SJSA1 (cell line): ENCODE data around the gene MAPK14. TPM values are rescaled to one million over a fixed set of nuclear protein-coding genes. Genes with fewer than 3 reads are reported as not detected.

ENCODE experiments used
- DNase-seq, 2 experiments: peaks; one replicate each; pipeline ENCODE4 v3.0.0-alpha.2; 2015 to 2020; ENCODE audit warnings: low spot score in 2 of 2, low read depth in 1 of 2
- H3K27ac ChIP-seq: fragments of 250-450 bp; sonication (Bioruptor Pico); 2 replicates; pipeline ENCODE4 v1.5.1; 2020; ENCODE audit warnings: mild to moderate bottlenecking, moderate library complexity
- H3K27me3 ChIP-seq: fragments of 250-450 bp; sonication (Bioruptor Pico); replicated peaks from 2 replicates; pipeline ENCODE4 v1.5.1; 2020; ENCODE audit warnings: mild to moderate bottlenecking, moderate library complexity
- H3K36me3 ChIP-seq: fragments of 250-450 bp; sonication (Bioruptor Pico); 2 replicates; pipeline ENCODE4 v1.5.1; 2020; ENCODE audit warnings: mild to moderate bottlenecking
- H3K4me1 ChIP-seq: fragments of 250-450 bp; sonication (Bioruptor Pico); replicated peaks from 2 replicates; pipeline ENCODE4 v1.6.1; 2021; ENCODE audit warnings: mild to moderate bottlenecking
- H3K4me3 ChIP-seq: fragments of 250-450 bp; sonication (Bioruptor Pico); 2 replicates; pipeline ENCODE4 v1.5.1; 2020; ENCODE audit warnings: mild to moderate bottlenecking
- H3K9me3 ChIP-seq: fragments of 250-450 bp; sonication (Bioruptor Pico); replicated peaks from 2 replicates; pipeline ENCODE4 v1.5.1; 2020; ENCODE audit warnings: mild to moderate bottlenecking
- total RNA-seq: library from RNA; depleted of rRNA; stranded (reverse); fragments of >200 nt; shearing (Covaris generic); gene quantifications from 2 replicates; pipeline ENCODE4 v1.2.3, GENCODE V29; 2014

The MAPK14 gene
- total RNA-seq, 1 experiment from 2014 or later, result 60.9 TPM

DNA sequence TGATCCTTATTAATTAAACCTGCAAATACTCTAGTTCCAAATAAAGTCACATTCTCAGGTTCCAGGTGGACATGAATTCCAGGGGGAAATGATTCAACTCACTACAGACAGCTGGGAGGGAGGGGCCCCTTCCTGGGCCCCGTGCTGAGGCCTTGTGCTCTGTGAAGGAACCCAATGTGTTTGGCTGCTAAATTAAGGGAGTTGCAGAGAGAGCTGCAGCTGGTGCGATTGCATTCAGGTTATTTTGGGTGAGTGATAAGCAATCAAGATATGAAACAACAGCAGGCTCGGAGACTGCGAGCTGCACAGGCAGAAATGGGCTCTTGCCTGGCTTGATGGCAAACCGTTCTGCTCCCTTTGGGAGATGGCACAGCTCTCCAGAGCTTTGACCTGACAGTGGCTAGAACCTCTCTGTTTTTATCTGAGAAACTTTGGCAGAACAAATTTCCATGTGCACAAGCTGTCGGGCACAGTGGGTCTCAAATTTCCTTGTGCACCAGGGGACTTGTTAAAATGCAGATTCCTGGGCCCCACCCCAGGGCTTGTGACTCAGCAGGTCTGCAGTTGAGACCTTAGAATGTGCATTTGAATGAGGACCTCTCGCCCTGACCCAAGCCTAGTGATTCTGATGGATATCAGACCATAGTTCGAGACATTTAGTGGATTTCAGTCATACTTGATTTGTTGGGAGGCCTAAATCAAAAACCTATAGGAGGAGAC is 112.5 kb downstream of the MAPK14 start:
- H3K36me3 ChIP-seq, result no peaks in the 10 kb centered on the region
- no peak for DNase-seq
- no peaks in the 10 kb centered on the region for H3K27me3 ChIP-seq
- H3K4me1 ChIP-seq, result no peaks in the 10 kb centered on the region
- H3K9me3 ChIP-seq, result no peaks in the 10 kb centered on the region
- no peak overlapping the region for H3K27ac ChIP-seq
- no peak overlapping the region for H3K4me3 ChIP-seq

DNA sequence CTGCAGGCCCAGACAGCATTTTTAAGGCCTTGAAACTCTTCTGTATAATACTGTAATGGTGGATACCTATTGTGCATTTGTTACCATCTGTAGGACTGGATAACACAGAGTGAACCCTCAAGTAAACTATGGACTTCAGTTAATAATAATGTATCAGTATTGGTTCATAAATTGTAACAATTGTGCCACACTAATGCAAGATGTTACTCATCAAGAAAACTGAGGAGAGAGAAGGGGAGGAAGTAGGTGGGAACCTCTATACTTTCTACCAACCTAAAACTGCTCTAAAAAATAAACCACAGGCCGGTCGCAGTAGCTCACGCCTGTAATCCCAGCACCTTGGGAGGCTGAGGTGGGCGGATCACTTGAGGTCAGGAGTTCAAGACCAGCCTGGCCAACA is 113.5 kb downstream of the MAPK14 start:
- Histone ChIP-seq H3K27me3 (no peaks in the 10 kb centered on the region), H3K27ac (no peak overlapping the region), H3K36me3 (no peaks in the 10 kb centered on the region), H3K4me3 (no peak overlapping the region), H3K4me1 (no peaks in the 10 kb centered on the region), H3K9me3 (no peaks in the 10 kb centered on the region)
- DNase-seq, result no peak

DNA sequence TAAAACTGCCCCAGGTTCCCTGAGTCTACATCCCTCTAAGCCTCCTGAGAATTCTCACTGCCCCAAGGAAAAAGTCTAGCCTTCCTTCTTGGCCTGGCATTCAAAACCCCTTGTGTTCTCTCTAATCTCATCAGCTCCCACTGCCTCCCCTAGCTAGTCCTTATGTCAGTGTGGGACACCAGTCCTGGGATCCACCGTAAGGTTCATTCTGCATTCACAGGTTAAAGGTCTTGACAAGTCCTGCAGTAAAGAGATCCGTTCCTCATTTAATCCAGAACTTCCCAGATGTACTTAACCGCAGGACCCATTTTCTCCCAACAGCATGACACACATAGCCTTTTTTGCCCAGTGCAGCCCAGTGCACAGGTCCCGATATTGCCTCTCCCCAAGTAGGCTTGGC is 114.4 kb downstream of the MAPK14 start:
- H3K36me3 ChIP-seq, result no peaks in the 10 kb centered on the region
- no peaks in the 10 kb centered on the region for H3K9me3 ChIP-seq
- H3K4me3 ChIP-seq, result no peak overlapping the region
- H3K27me3 ChIP-seq, result no peaks in the 10 kb centered on the region
- no peak overlapping the region for H3K27ac ChIP-seq
- no peaks in the 10 kb centered on the region for H3K4me1 ChIP-seq
- DNase-seq, result no peak

DNA sequence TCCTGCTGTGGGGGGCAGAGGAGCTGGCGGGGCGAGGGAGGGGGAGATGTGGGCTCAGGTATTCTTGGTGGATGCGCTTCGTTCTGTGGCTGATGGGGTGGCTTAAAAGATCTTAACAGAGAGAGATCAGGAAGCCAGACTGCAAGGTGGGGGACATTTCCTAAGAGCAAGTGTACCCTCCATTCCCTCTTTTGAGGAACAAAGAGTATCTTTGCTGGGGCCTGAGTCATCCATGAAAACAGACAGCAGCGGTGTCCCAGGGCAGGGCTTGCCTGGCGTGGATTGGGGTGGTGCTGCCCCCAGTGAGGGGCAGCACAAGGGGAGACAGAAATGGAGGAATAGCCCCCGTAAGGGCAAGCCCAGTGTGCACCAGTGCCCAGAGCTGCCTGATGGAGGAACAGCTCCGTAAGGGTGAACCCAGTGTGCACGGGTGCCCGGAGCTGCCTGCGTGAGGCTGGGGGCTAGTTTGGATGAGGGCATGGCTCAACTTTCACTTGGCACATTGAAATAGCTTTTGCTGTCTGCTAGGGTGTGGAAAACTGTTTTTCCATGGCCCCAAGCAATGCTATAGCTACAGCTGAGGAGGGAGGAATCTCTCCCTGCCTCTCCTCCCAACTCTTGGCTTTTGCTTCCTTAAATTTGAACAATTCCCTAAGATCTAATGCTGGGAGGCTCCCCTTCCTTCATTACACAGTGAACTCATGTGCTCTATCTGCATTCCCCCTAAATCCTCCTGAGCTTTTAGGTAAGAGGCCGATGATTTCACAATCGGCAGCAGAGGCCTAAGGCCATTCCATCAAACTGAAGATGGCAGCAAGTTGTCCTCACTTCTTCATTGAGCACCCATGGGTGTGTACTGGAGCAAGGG is 115.6 kb downstream of the MAPK14 start:
- no peak overlapping the region for H3K4me3 ChIP-seq
- H3K9me3 ChIP-seq, result no peaks in the 10 kb centered on the region
- DNase-seq, result no peak

DNA sequence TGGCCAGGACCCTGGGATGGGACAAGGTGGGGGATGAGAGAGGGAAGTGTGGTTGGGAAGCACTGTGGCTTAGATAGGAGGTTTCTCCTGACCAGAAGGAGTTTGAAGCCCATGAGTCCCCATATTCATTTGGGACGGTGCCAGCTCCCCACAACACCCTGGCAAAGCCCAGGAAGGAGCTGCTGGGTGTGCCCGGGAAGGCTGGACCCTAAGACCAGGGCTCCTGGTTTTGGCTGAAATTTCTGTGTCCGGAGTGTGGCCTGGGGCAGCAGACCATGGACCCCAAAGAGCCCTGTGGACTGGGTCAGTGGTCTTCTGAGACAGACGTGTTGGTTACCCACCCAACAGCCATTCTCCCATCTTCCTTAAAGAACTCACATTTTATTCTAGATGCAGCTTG is 117.9 kb downstream of the MAPK14 start:
- Histone ChIP-seq H3K4me1 (no peaks in the 10 kb centered on the region), H3K27me3 (no peaks in the 10 kb centered on the region; the same call in 1 of the 2 replicates), H3K9me3 (no peaks in the 10 kb centered on the region), H3K27ac (no peak overlapping the region), H3K36me3 (no peaks in the 10 kb centered on the region), H3K4me3 (no peak overlapping the region)
- no peak for DNase-seq

More for the DNA sequence above, 115.6 kb downstream of the MAPK14 start:
- Histone ChIP-seq H3K27ac (no peak overlapping the region), H3K27me3 (no peaks in the 10 kb centered on the region), H3K36me3 (no peaks in the 10 kb centered on the region), H3K4me1 (no peaks in the 10 kb centered on the region)

DNA sequence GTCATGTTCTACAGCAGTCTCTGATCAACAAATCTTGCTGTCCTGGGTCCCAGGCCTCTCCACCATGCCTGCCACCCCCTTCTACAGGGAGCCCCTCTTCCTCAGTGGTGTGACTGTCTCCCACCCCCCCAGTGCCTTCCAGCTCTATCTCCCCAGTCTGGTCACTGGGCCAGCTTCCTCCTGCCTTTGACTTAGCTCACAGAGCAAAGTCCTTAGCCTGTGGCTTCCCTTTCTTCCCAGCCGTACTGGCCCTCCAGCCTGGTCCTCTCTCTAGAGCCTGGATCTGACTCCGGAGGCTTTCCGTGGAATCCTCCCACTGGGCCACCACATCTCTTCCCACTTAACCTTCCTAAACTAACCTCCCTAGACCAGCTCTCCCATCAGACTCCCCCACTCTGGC is 119.7 kb downstream of the MAPK14 start:
- Histone ChIP-seq H3K36me3 (no peaks in the 10 kb centered on the region), H3K4me1 (no peaks in the 10 kb centered on the region), H3K27me3 (no peaks in the 10 kb centered on the region; the same call in 1 of the 2 replicates), H3K4me3 (no peak overlapping the region), H3K27ac (no peak overlapping the region), H3K9me3 (no peaks in the 10 kb centered on the region)
- no peak for DNase-seq

DNA sequence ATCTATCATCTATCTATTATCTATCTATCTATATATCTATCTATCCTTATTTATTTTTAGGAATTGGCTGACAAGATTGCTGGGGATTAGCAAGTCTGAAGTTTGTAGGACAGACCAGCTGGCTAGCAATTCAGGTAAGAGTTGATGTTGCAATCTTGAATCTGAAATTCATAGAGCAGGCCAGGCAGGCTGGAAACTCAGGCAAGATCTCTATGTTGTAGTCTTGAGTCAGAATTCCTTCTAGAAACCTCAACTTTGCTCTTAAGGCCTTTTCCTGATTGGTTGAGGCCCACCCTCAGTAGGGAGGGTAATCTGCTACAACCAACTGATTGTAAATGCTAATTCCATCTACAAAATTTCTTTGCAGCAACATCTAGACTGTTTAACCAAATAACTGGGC is 121.9 kb downstream of the MAPK14 start:
- Histone ChIP-seq H3K9me3 (no peaks in the 10 kb centered on the region), H3K27ac (no peak overlapping the region), H3K4me1 (no peaks in the 10 kb centered on the region), H3K4me3 (no peak overlapping the region), H3K36me3 (no peaks in the 10 kb centered on the region), H3K27me3 (no peaks in the 10 kb centered on the region; the same call in 1 of the 2 replicates)
- DNase-seq, result no peak

DNA sequence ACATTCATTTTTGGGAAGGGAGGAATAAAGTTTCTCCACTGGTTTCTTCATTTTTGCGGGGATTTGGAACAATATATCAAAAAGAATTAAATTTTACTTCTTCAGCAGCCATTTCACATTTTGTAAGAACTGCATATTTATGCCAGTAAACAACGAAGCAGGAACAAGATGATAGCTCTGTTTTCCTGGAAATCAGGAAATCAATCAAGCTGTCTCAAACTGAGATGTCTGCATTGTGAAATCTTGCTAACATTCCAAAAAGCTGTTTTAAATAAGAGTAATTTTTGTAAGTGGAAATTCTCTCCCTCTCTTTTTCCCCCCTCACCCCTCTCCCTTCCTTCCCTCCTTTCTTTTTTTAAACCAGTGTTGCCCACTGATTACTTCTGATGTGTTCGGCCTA is 122.7 kb downstream of the MAPK14 start:
- no peaks in the 10 kb centered on the region for H3K36me3 ChIP-seq
- no peaks in the 10 kb centered on the region for H3K9me3 ChIP-seq
- no peaks in the 10 kb centered on the region for H3K4me1 ChIP-seq
- H3K27ac ChIP-seq, result no peak overlapping the region
- no peak overlapping the region for H3K4me3 ChIP-seq
- no peak for DNase-seq
- no peaks in the 10 kb centered on the region; the same call in 1 of the 2 replicates for H3K27me3 ChIP-seq

DNA sequence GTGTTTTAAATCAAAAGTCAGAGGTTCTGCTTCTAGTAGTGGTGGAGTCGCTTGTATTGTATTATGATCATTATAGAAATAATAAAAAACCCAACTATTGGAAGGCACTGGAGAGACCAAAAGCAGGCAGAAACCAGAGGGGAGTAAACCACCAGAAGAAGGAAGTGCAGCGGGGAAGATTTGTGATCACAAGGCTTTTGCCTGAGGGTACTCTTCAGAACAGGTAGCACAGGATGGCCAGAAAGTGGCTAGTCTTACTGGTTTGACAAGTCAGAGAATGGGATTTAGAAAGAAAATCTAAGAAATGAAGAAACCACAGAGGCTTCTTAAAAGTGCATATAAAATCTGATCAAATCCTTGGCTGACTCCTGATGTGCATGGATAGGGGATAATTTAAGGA is 126.7 kb downstream of the MAPK14 start:
- Histone ChIP-seq H3K9me3 (no peaks in the 10 kb centered on the region), H3K27ac (no peak overlapping the region), H3K4me1 (no peaks in the 10 kb centered on the region), H3K27me3 (no peaks in the 10 kb centered on the region; the same call in 1 of the 2 replicates), H3K4me3 (no peak overlapping the region), H3K36me3 (no peaks in the 10 kb centered on the region)
- no peak for DNase-seq

DNA sequence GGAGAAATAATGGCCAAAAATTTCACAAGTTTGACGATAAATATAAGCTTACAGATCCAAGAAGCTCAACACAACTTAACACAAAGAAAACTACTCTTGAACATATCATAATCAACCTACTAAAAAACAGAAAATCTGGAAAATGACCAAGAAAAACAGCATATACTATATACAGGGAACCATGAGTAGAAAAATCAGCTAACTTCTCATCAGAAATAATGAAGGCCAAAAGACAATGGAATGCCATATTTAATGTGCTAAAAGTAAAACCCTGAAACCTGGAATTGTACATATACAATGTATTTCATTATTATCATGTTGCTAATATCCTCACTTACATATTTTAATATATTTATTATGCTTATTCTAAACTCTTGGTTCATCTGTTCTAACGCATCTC is 128.1 kb downstream of the MAPK14 start:
- Histone ChIP-seq H3K27ac (no peak overlapping the region), H3K4me3 (no peak overlapping the region), H3K36me3 (no peaks in the 10 kb centered on the region), H3K4me1 (no peaks in the 10 kb centered on the region), H3K27me3 (no peaks in the 10 kb centered on the region; the same call in 1 of the 2 replicates), H3K9me3 (no peaks in the 10 kb centered on the region)
- no peak for DNase-seq

DNA sequence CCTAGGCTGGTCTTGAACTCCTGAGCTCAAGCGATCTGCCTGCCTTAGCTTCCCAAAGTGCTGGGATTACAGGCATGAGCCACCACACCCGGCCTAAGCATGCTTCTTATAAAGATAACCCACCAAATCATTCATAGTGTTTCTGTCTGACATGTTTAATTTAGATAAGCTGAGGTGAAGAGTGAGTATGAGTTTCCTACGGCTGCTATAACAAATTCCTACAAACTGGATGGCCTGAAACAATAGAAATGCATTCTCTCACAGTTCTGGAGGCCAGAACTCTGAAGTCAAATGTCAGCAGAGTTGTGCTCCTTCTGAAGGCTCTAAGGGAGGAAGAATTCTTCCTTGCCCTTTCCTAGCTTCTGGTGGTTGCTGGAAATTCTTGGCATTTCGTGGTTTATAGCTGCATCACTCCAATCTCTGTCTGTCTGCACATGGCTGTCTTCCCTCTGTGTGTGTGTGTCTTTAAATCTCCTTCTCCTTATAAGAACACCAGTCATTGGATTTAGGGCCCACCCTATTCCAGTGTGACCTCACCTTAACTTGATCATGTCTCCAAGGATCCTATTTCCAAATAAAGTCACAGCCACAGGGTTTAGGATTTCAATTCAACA is 132.6 kb downstream of the MAPK14 start:
- H3K27me3 ChIP-seq, result no peaks in the 10 kb centered on the region; the same call in 1 of the 2 replicates
- no peaks in the 10 kb centered on the region for H3K9me3 ChIP-seq
- no peak overlapping the region for H3K4me3 ChIP-seq
- H3K36me3 ChIP-seq, result no peaks in the 10 kb centered on the region
- no peaks in the 10 kb centered on the region for H3K4me1 ChIP-seq
- H3K27ac ChIP-seq, result no peak overlapping the region
- DNase-seq, result no peak
